ENCODE data around the gene TRPV6. TPM values are rescaled to one million over a fixed set of nuclear protein-coding genes. Genes with fewer than 3 reads are reported as not detected.

TRPV6 gene
- total RNA-seq, 1 donor from 2014 or later: 0.38 TPM

DNA sequence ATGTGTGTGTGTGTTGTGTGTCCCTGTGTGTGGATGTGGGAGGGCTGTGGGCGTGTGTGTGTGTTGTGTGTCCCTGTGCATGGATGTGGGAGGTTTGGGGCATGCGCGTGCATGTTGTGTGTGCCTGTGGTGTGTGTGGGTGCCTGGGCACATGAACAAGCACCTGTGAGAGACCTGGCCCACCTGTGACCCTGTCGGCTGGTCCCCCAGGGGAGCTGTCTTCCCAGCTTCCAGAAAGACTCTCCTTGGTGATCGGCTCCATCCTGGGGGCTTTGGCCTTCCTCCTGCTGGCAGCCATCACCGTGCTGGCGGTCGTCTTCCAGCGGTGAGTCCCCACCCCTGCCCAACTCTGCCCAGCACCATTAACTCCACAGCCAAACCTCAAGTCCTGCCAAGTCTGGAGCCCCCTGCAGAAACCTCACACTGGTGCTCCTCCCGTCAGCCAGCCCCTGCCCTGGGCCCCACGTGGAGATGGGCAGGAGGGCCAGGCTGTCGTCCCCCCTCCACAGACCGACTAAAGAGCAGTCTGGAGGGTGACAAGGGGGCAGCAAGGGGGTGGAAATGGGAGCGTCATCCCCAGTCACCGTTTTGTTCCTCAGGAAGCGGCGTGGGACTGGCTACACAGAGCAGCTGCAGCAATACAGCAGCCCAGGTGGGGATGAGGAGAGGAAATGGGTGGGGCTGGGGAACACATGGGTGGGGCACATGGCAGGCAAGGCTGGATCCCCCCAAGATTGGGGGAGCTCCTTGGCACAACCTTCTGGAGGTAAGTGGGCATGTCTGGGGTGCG lies 18.0 kb downstream of the TRPV6 start:
- DNase-seq: no peak
- no peaks in the 10 kb centered on the region for H3K36me3 ChIP-seq
- H3K27ac ChIP-seq: no peak overlapping the region
- intact Hi-C loops (cut with DNase I): no loop called here
- H3K9me3 ChIP-seq: no peaks in the 10 kb centered on the region
- ATAC-seq: no peak
- H3K4me1 ChIP-seq: no peaks in the 10 kb centered on the region
- no peaks in the 10 kb centered on the region for H3K27me3 ChIP-seq
- TF ChIP-seq, protein P1, sequence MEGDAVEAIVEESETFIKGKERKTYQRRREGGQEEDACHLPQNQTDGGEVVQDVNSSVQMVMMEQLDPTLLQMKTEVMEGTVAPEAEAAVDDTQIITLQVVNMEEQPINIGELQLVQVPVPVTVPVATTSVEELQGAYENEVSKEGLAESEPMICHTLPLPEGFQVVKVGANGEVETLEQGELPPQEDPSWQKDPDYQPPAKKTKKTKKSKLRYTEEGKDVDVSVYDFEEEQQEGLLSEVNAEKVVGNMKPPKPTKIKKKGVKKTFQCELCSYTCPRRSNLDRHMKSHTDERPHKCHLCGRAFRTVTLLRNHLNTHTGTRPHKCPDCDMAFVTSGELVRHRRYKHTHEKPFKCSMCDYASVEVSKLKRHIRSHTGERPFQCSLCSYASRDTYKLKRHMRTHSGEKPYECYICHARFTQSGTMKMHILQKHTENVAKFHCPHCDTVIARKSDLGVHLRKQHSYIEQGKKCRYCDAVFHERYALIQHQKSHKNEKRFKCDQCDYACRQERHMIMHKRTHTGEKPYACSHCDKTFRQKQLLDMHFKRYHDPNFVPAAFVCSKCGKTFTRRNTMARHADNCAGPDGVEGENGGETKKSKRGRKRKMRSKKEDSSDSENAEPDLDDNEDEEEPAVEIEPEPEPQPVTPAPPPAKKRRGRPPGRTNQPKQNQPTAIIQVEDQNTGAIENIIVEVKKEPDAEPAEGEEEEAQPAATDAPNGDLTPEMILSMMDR (IDR thresholded peaks at IDR 0.05): no peak
- H3K4me3 ChIP-seq: no peak overlapping the region

DNA sequence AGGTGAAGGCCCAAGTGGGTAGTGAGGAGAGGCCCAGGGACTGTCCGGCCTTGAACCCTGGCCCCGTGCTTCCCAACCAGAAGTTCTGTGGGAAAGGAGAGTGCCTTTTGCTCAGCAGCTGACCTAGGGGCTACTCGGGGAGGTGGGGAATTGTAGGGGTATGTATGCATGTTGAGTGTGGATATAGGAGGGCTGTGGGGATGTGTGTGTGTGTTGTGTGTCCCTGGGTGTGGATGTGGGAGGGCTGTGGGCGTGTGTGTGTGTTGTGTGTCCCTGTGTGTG lies 18.5 kb downstream of the TRPV6 start:
- TF ChIP-seq, protein P1 (IDR thresholded peaks at IDR 0.05): no peak
- no peak for DNase-seq
- H3K27me3 ChIP-seq: no peaks in the 10 kb centered on the region
- H3K4me3 ChIP-seq: no peak overlapping the region
- H3K9me3 ChIP-seq: no peaks in the 10 kb centered on the region
- H3K27ac ChIP-seq: no peak overlapping the region
- no peaks in the 10 kb centered on the region for H3K4me1 ChIP-seq
- no peak for ATAC-seq
- intact Hi-C loops (cut with DNase I): no loop called here
- no peaks in the 10 kb centered on the region for H3K36me3 ChIP-seq

DNA sequence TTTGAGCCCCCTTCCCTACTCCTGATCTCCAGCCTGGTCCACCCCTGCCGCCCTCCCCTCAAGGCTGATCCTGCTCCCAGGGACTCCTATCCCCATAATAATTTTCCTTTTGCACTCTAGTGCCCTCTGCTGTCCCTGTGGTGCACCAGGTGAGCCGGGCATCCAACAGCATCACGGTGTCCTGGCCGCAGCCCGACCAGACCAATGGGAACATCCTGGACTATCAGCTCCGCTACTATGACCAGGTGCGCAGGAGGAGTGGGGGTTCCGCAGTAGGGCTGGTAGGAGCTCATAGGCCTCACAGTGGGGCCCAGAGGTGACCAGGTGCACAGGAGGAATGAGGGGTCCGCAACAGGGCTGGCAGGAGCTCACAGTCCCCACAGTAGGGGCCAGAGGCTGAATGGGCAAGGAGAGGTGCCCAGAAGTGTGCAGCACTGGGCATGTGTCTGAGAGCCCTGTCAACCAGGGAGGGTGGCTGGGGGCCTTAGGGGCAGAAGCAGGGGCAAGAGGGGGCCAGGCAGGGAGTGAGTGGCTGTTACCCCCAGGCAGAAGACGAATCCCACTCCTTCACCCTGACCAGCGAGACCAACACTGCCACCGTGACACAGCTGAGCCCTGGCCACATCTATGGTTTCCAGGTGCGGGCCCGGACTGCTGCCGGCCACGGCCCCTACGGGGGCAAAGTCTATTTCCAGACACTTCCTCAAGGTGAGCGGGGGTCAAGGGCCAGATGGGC lies 19.0 kb downstream of the TRPV6 start:
- no peak overlapping the region for H3K27ac ChIP-seq
- H3K9me3 ChIP-seq: no peaks in the 10 kb centered on the region
- ATAC-seq: peak; percentile 70
- intact Hi-C loops (cut with DNase I): no loop called here
- no peaks in the 10 kb centered on the region for H3K36me3 ChIP-seq
- no peaks in the 10 kb centered on the region for H3K4me1 ChIP-seq
- no peaks in the 10 kb centered on the region for H3K27me3 ChIP-seq
- TF ChIP-seq, protein P1 (IDR thresholded peaks at IDR 0.05): peak; percentile 51
- DNase-seq: no peak
- H3K4me3 ChIP-seq: no peak overlapping the region

DNA sequence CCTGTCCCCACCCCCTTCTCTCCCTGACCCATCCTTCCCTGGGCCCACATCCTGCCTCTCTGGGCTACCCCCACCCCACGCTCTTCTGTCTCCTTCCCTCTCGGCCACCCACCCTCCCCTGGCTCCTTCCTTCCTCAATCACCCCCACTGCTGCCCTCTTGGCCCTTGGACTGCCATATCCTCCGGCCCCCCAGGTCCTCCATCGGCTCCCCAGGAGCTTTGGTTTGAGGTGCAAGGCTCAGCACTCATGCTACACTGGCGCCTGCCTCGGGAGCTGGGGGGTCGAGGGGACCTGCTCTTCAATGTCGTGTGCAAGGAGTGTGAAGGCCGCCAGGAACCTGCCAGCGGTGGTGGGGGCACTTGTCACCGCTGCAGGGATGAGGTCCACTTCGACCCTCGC lies 19.8 kb downstream of the TRPV6 start:
- Histone ChIP-seq H3K9me3 (no peaks in the 10 kb centered on the region), H3K27ac (no peak overlapping the region), H3K4me3 (no peak overlapping the region), H3K36me3 (no peaks in the 10 kb centered on the region), H3K27me3 (no peaks in the 10 kb centered on the region), H3K4me1 (no peaks in the 10 kb centered on the region)
- ATAC-seq (no peak), DNase-seq (no peak)
- intact Hi-C loops (cut with DNase I): no loop called here
- TF ChIP-seq, protein P1 (IDR thresholded peaks at IDR 0.05): no peak

DNA sequence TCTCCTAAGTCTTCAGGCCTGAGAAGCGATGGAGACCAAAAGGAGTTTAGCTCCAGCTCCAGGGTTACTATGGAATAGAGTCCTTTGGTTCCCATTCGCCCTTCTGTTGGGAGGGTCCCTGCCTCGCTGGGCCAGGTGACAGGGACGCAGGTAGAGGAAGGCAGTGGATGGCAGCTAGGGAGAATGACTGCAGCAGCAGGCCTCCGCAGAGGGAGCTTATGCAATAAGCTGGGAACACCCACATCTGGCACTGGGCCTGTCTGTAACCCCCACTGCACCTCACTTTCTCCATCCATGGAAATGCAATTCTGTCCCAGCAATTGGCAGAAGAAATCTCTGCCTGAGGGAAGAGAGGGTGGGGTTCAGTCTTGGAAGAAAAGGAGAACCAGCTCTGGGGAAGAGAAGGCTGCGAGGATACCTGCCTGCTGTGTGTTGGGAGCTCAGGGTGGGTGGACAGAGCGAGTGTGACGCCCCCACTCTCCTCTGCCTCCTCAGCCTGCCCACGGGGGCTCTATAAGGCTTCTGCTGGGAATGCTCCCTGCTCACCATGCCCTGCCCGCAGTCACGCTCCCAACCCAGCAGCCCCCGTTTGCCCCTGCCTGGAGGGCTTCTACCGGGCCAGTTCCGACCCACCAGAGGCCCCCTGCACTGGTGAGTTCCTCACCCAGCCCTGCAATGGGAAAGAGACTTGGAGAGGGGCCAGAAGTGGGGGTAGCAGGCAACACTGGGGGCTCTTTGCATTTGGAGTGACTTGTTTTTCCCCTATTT lies 20.4 kb downstream of the TRPV6 start:
- no peak for ATAC-seq
- Histone ChIP-seq H3K36me3 (no peaks in the 10 kb centered on the region), H3K4me3 (no peak overlapping the region), H3K9me3 (no peaks in the 10 kb centered on the region), H3K4me1 (no peaks in the 10 kb centered on the region), H3K27ac (no peak overlapping the region), H3K27me3 (no peaks in the 10 kb centered on the region)
- intact Hi-C loops (cut with DNase I): no loop called here
- TF ChIP-seq, protein P1 (IDR thresholded peaks at IDR 0.05): no peak
- no peak for DNase-seq

All from upper lobe of right lung (tissue), 1 donor.